ENCODE data around the gene FCHO2. TPM values are rescaled to one million over a fixed set of nuclear protein-coding genes. Genes with fewer than 3 reads are reported as not detected.

Gene FCHO2
- total RNA-seq, 1 donor from 2014 or later = 22.4 TPM

DNA sequence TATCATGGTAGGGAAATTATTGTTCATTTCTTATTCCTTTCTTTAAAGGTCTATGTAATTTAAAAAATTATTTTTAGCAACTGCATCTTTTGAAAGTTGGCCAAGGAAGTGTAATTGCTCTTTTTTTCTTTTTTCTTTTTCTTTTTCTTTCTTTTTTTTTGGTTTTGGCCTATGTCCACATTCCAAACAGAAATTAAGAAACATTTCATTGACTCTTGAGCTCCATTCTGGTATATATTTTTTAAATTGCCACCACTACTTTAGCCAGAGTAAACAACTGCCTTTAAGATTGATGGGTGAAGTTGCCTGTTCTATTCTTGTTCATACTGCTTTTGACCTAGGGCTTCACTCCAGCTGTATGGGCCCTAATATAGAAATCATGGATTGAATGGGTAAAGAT lies 88.7 kb downstream of the FCHO2 start:
- no peaks in the 10 kb centered on the region for H3K27me3 Mint-ChIP-seq (ENCODE audit: low read depth)
- H3K36me3 Mint-ChIP-seq (ENCODE audit: low read depth) = peaks cover 5% of the 10 kb centered on the region
- DNase-seq (ENCODE audit: low spot score) = no peak
- no peak overlapping the region for H3K27ac Mint-ChIP-seq (ENCODE audit: unreplicated experiment)
- peaks cover 13% of the 10 kb centered on the region for H3K4me1 Mint-ChIP-seq (ENCODE audit: low read depth)
- TF ChIP-seq, protein P1, sequence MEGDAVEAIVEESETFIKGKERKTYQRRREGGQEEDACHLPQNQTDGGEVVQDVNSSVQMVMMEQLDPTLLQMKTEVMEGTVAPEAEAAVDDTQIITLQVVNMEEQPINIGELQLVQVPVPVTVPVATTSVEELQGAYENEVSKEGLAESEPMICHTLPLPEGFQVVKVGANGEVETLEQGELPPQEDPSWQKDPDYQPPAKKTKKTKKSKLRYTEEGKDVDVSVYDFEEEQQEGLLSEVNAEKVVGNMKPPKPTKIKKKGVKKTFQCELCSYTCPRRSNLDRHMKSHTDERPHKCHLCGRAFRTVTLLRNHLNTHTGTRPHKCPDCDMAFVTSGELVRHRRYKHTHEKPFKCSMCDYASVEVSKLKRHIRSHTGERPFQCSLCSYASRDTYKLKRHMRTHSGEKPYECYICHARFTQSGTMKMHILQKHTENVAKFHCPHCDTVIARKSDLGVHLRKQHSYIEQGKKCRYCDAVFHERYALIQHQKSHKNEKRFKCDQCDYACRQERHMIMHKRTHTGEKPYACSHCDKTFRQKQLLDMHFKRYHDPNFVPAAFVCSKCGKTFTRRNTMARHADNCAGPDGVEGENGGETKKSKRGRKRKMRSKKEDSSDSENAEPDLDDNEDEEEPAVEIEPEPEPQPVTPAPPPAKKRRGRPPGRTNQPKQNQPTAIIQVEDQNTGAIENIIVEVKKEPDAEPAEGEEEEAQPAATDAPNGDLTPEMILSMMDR (IDR thresholded peaks at IDR 0.05) = no peak
- H3K4me3 Mint-ChIP-seq (ENCODE audit: unreplicated experiment) = no peak overlapping the region
- H3K9me3 Mint-ChIP-seq (ENCODE audit: low read depth) = peaks cover 8% of the 10 kb centered on the region

DNA sequence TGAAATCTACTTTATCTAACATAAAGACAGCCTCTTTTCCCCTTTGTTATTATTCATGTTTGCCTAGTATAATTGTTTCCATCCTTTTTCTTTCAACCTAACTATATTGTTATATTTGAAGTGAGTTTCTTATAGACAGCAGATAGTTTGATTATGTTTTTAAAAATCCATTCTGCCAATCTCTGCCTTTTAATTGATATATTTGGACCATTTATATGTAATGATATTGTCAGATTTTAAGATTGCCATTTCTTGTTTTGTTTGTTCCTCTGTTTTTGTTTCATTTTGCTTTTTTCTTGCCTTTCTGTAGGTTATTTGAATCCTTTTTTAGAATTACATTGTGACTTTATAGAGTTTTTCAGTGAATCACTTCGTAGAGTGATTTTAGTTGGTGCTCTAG lies 89.8 kb downstream of the FCHO2 start:
- no peak overlapping the region for H3K4me3 Mint-ChIP-seq (ENCODE audit: unreplicated experiment)
- peaks cover 8% of the 10 kb centered on the region for H3K9me3 Mint-ChIP-seq (ENCODE audit: low read depth)
- no peak for DNase-seq (ENCODE audit: low spot score)
- TF ChIP-seq, protein P1 (IDR thresholded peaks at IDR 0.05) = no peak
- peaks cover 5% of the 10 kb centered on the region for H3K36me3 Mint-ChIP-seq (ENCODE audit: low read depth)
- peaks cover 13% of the 10 kb centered on the region for H3K4me1 Mint-ChIP-seq (ENCODE audit: low read depth)
- H3K27ac Mint-ChIP-seq (ENCODE audit: unreplicated experiment) = no peak overlapping the region
- H3K27me3 Mint-ChIP-seq (ENCODE audit: low read depth) = no peaks in the 10 kb centered on the region

DNA sequence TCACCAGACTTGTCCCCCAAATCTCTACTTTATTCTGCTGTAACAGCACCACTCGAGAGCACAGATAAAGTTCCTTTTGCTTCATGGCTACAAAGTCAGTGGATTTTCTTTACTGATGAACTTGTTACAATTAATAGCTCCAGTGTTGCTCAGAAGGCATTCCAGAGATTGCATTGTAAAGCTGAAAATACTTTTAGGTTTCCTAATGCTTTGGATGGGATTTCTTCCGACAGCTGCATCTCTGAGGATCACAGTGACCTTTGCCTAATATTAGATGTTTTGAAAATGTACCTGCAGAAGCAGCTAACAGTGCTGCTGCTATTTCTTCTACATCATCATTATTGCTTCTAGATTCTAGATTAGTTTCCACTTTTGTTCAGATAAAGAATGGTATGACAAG lies 105.8 kb downstream of the FCHO2 start:
- DNase-seq (ENCODE audit: low spot score) = no peak
- H3K9me3 Mint-ChIP-seq (ENCODE audit: low read depth) = no peaks in the 10 kb centered on the region
- H3K4me1 Mint-ChIP-seq (ENCODE audit: low read depth) = peaks cover 19% of the 10 kb centered on the region
- H3K27me3 Mint-ChIP-seq (ENCODE audit: low read depth) = no peaks in the 10 kb centered on the region
- H3K4me3 Mint-ChIP-seq (ENCODE audit: unreplicated experiment) = no peak overlapping the region
- TF ChIP-seq, protein P1 (IDR thresholded peaks at IDR 0.05) = no peak
- peaks cover 6% of the 10 kb centered on the region for H3K36me3 Mint-ChIP-seq (ENCODE audit: low read depth)
- H3K27ac Mint-ChIP-seq (ENCODE audit: unreplicated experiment) = no peak overlapping the region

DNA sequence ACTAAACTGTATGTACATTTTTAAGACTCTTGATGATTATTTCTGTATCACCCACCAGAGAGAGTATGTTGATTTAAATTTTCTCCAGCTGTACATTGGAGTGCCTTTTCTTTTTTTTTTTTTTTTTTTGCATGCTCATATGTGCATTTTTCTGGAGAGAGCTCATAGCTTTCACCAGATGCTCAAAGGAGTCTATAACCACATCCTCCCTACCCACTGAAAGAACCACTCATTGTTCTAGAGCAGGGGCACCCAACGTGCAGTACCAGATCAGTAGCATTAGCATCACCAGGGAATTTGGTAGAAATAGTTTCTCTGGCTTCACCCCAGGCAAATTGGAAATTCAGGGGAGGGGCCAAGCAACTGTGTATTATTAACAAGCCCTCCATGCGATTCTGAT lies 110.6 kb downstream of the FCHO2 start:
- H3K4me1 Mint-ChIP-seq (ENCODE audit: low read depth) = peaks cover 20% of the 10 kb centered on the region
- TF ChIP-seq, protein P1 (IDR thresholded peaks at IDR 0.05) = no peak
- H3K9me3 Mint-ChIP-seq (ENCODE audit: low read depth) = no peaks in the 10 kb centered on the region
- no peaks in the 10 kb centered on the region for H3K27me3 Mint-ChIP-seq (ENCODE audit: low read depth)
- no peak overlapping the region for H3K4me3 Mint-ChIP-seq (ENCODE audit: unreplicated experiment)
- no peak for DNase-seq (ENCODE audit: low spot score)
- H3K36me3 Mint-ChIP-seq (ENCODE audit: low read depth) = peaks cover 14% of the 10 kb centered on the region
- peak overlapping the region; percentile 69 for H3K27ac Mint-ChIP-seq (ENCODE audit: unreplicated experiment)

DNA sequence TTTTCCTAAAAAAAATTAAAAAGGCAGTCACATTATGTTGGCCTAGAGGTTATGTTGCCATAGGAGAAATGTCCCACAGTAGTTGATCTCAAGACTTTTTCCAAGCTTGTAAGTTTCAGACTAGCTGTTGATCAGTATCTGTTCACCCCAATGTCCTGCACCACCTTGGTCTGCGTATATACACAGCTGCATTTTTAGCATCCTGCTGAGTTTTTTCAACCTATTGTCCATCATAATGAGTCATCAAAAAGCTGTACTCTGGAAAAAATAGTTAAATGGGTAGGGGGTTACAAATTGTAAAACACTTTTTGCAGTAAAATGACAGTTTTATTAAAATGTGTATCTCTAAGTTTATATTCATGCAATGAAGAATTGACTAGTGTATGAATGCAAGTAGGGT lies 111.4 kb downstream of the FCHO2 start:
- no peak overlapping the region for H3K4me3 Mint-ChIP-seq (ENCODE audit: unreplicated experiment)
- H3K9me3 Mint-ChIP-seq (ENCODE audit: low read depth) = no peaks in the 10 kb centered on the region
- no peak overlapping the region for H3K27ac Mint-ChIP-seq (ENCODE audit: unreplicated experiment)
- TF ChIP-seq, protein P1 (IDR thresholded peaks at IDR 0.05) = no peak
- peaks cover 14% of the 10 kb centered on the region for H3K36me3 Mint-ChIP-seq (ENCODE audit: low read depth)
- no peaks in the 10 kb centered on the region for H3K27me3 Mint-ChIP-seq (ENCODE audit: low read depth)
- H3K4me1 Mint-ChIP-seq (ENCODE audit: low read depth) = peaks cover 13% of the 10 kb centered on the region
- DNase-seq (ENCODE audit: low spot score) = no peak
